Spinal cord (tissue), 10 donors: ENCODE data around the gene GRB2. TPM values are rescaled to one million over a fixed set of nuclear protein-coding genes. Genes with fewer than 3 reads are reported as not detected.
"Not testable (repeated sequence)": the region's sequence is repeated elsewhere in the genome, so short reads cannot be mapped to it uniquely, and the experiment has no call there.

Experiments
- DNase-seq, 6 donors: peaks; one replicate each; pipeline versions ENCODE4 v3.0.0 to v3.0.0-alpha.2; 2013 to 2015; ENCODE audit warnings: low spot score in 6 of 6, low read depth in 4 of 6
- H3K27ac ChIP-seq: one replicate; pipeline ENCODE4 v1.5.1; 2013; ENCODE audit warnings: low read depth, low read length, control low read depth
- H3K27me3 ChIP-seq: one replicate; pipeline ENCODE4 v1.6.1; 2013; ENCODE audit warnings: low read length; ENCODE audit not compliant: control insufficient read depth, insufficient read depth
- H3K36me3 ChIP-seq: one replicate; pipeline ENCODE4 v1.6.1; 2013; ENCODE audit warnings: low read length; ENCODE audit not compliant: control insufficient read depth, insufficient read depth
- H3K4me1 ChIP-seq: one replicate; pipeline ENCODE4 v1.6.1; 2013; ENCODE audit warnings: low read length; ENCODE audit not compliant: control insufficient read depth, insufficient read depth
- H3K4me3 ChIP-seq: one replicate; pipeline ENCODE4 v1.5.1; 2013; ENCODE audit warnings: low read depth, low read length, control low read depth
- H3K9me3 ChIP-seq: one replicate; pipeline ENCODE4 v1.6.1; 2013; ENCODE audit warnings: low read length; ENCODE audit not compliant: control insufficient read depth, insufficient read depth
- WGBS: methylation state at CpG from one replicate; pipeline ENCODE4 v1.1.5; 2013; ENCODE audit warnings: missing lambda C conversion rate; ENCODE audit not compliant: insufficient coverage; 5-methylcytosine and 5-hydroxymethylcytosine counted together
- polyA plus RNA-seq, 2 donors: library from polyadenylated mRNA; unstranded; fragments of 120-200 nt; gene quantifications; one replicate each; pipeline ENCODE4 v1.2.1, GENCODE V29; 2013; ENCODE audit not compliant: insufficient read length in 2 of 2
- total RNA-seq, 2 donors: library from RNA; depleted of rRNA in 1 of 2; stranded (reverse); fragments of 120-200 nt in 1 of 2; fragments of >200 nt in 1 of 2; gene quantifications; one replicate each; pipeline versions ENCODE4 v1.2.3 to v1.2.4, GENCODE V29; 2013 to 2014
- donor health status: healthy.

Gene GRB2
- total and polyA plus RNA-seq, 4 donors, result 86.6 to 205 (median 130) TPM

DNA sequence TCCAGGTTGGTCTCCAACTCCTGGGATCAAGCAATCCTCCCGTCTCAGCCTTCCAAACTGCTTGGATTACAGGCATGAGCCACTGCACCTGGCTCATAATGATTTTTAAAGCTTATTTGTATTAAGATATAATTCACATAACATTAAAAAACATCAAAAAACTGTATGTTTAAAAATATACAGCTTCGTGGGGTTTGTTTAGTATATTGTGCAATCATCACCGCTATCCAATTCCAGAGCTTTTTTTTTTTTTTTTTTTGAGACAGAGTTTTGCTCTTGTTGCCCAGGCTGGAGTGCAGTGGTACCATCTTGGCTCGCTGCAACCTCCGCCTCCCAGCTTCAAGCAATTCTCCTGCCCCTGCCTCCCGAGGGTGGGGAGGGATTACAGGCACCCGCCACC, 105.2 kb downstream of the GRB2 start:
- H3K9me3 ChIP-seq, result no peaks in the 10 kb centered on the region
- DNase-seq, result no peak
- no peaks in the 10 kb centered on the region for H3K36me3 ChIP-seq
- WGBS, result no CpG with 5 or more reads among the region's 7 CpGs
- no peaks in the 10 kb centered on the region for H3K27me3 ChIP-seq
- H3K4me3 ChIP-seq, result no peak overlapping the region
- no peak overlapping the region for H3K27ac ChIP-seq
- no peaks in the 10 kb centered on the region for H3K4me1 ChIP-seq

DNA sequence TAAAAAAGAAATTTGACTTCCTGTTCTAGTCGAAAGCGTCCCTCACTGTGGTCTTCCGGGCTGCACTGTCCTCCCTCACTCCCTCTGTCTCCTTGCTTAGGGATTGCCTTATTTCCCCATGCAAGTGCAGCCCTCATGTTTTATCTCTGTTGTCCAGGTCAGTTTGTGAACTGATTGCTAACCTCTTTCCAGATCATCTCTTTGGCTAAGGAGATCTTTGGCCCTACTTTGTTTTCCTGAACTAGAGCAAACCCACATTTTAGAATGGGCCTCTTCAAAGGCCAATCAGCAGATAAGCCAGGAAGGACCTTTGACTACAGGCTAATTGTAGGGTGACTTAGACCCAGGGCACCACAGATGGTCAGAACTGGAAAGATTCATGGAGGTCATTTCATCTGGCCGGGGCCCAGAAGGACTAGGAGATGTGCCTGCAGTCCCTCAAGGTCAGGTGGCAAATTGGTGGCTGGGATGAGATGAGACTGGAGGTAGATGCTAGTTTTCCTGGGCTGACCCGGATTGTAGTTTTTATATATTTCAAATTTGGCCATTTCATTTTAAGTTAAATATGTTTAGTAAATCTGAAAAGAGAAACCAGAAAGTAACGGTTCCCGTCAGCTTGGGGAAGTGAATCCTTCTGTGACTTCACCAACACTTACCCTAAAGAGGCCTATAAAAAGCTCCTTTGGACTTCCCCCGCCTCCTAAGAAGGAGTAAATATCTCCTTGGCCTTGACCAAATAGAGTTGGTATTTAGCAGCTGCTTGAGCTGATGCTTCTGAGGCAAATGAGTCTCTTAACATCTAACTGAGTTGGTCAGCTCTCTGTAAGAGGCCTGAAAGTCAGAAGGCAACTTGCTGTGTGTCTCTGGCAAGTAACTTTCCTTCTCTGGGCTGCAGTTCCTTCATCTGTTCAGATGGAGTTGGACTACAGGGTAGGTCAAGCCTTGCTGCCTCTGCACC, 110.0 kb downstream of the GRB2 start:
- Histone ChIP-seq H3K4me1 (no peaks in the 10 kb centered on the region), H3K9me3 (no peaks in the 10 kb centered on the region), H3K4me3 (no peak overlapping the region), H3K36me3 (no peaks in the 10 kb centered on the region), H3K27ac (peak overlapping the region; percentile 48), H3K27me3 (no peaks in the 10 kb centered on the region)
- no peak for DNase-seq
- WGBS, result 84% methylated on average over 4 of the region's 8 CpGs

- WGBS, result 82% methylated on average over 14 of the region's 16 CpGs
- H3K36me3 ChIP-seq, DNase-seq, H3K27ac ChIP-seq, H3K4me3 ChIP-seq, H3K9me3 ChIP-seq, H3K27me3 ChIP-seq, H3K4me1 ChIP-seq: not testable (repeated sequence)
Observed at GRCh38 chr17:75292810-75293448, 112.5 kb downstream of the GRB2 start.

DNA sequence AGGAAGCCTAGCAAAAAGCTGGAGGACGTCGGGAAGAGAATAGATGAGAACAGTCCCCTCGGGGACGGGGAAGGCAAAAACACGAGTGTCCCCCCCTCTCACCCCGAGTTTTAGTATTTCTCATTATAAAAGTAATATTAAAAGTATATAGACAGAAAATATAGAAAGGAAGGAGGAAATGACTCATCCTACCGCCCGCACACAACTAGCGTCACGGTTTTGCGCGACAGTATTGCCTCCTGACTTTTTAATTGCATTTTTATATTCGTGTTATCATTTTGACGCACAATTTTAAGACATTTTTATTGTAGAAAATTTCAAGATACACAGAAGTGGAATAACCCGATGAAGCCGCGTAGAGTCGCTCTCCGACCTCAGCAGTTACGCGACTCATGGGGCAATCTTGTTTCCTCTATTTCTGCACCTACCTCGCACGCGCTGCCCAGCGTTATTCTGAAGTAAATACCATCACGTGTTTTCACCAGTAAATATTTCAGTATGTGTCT, 115.6 kb downstream of the GRB2 start:
- Histone ChIP-seq H3K4me1 (peaks cover 4% of the 10 kb centered on the region), H3K4me3 (peak overlapping the region; percentile 85), H3K27me3 (no peaks in the 10 kb centered on the region), H3K36me3 (peaks cover 6% of the 10 kb centered on the region), H3K27ac (peak overlapping the region; percentile 92), H3K9me3 (no peaks in the 10 kb centered on the region)
- WGBS, result 0% methylated on average over 6 of the region's 26 CpGs
- DNase-seq, result peak in 2 of 6 donors; percentile 38 to 60

GRCh38 chr17:75289115-75289831, 116.2 kb downstream of the GRB2 start, which contains the start of gene SLC25A19:
TSS of gene SLC25A19 (minus strand) at chr17:75289433. CDS start at chr17:75286764, 2,669 bp downstream.
- no peaks in the 10 kb centered on the region for H3K27me3 ChIP-seq
- H3K9me3 ChIP-seq, result no peaks in the 10 kb centered on the region
- WGBS, result 0% methylated on average over 64 of the region's 65 CpGs
- DNase-seq, result peak; percentile 91 to 99 (median 96)
- H3K36me3 ChIP-seq, result peaks cover 6% of the 10 kb centered on the region
- peaks cover 4% of the 10 kb centered on the region for H3K4me1 ChIP-seq
- peak within 1 kb of the TSS; percentile 85 for H3K4me3 ChIP-seq
- peak within 1 kb of the TSS; percentile 92 for H3K27ac ChIP-seq

- peak overlapping the region; percentile 66 for H3K27ac ChIP-seq
Observed at GRCh38 chr17:75288770-75289114, 116.7 kb downstream of the GRB2 start.

DNA sequence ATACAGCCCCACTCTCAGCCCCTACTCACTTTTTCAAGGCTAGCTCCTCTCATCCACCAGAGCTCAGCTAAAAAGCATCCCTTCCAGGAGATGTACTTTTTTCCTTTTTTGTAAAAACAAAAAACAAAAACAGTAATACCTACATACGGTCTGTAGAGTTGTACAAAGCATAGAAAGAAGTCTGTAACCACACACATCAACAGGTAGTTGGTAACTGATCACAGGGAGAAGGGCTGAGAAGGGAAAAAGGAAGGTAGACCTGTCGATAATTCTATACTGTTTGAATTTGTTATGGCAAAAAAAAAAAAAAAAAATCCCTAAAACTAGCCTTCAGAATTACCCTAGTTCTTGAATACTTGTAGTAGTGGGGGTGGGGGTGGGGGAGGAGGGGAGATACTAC, 117.1 kb downstream of the GRB2 start:
- H3K27ac ChIP-seq, result no peak overlapping the region
- no CpG with 5 or more reads among the region's 2 CpGs for WGBS

More at GRCh38 chr17:75288770-75289114, 116.7 kb downstream of the GRB2 start:
- DNase-seq, result no peak
- Histone ChIP-seq H3K27me3 (no peaks in the 10 kb centered on the region), H3K4me1 (peaks cover 4% of the 10 kb centered on the region), H3K36me3 (peaks cover 6% of the 10 kb centered on the region), H3K4me3 (peak overlapping the region; percentile 85), H3K9me3 (no peaks in the 10 kb centered on the region)
- WGBS, result 0% methylated on average over 14 of the region's 14 CpGs

DNA sequence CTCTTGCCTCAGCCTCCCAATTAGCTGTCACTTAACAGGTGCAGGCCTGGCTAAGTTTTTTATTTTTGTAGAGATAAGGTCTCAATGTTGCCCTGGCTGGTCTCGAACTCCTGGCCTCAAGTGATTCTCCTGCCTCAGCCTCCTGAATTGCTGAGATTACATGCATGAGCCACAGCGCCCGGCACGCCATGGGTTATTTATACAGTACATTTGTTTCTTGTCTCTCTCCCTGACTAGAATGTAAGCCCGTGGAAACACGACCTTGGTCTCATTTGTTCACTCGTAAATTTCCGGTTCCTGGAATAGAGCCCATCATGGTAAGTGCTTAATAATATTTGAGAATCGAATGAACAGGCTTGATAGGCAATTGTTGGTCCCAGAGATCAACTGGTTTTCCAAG, 118.3 kb downstream of the GRB2 start:
- Histone ChIP-seq H3K36me3 (peaks cover 12% of the 10 kb centered on the region), H3K4me1 (peaks cover 4% of the 10 kb centered on the region), H3K27me3 (no peaks in the 10 kb centered on the region), H3K9me3 (no peaks in the 10 kb centered on the region), H3K27ac (no peak overlapping the region), H3K4me3 (no peak overlapping the region)
- 98% methylated on average over 6 of the region's 9 CpGs for WGBS
- DNase-seq, result no peak

More for the DNA sequence above, 117.1 kb downstream of the GRB2 start:
- DNase-seq, result no peak
- Histone ChIP-seq H3K27me3 (no peaks in the 10 kb centered on the region), H3K4me1 (peaks cover 4% of the 10 kb centered on the region), H3K36me3 (peaks cover 7% of the 10 kb centered on the region), H3K4me3 (peak overlapping the region; percentile 85), H3K9me3 (no peaks in the 10 kb centered on the region)

GRCh38 chr17:75285123-75285522, 120.4 kb downstream of the GRB2 start:
- DNase-seq, result no peak
- WGBS, result 93% methylated on average over 6 of the region's 6 CpGs
- Histone ChIP-seq H3K27ac (no peak overlapping the region), H3K27me3 (no peaks in the 10 kb centered on the region), H3K9me3 (no peaks in the 10 kb centered on the region), H3K36me3 (peaks cover 13% of the 10 kb centered on the region), H3K4me1 (peaks cover 4% of the 10 kb centered on the region), H3K4me3 (no peak overlapping the region)
